ENCODE data around the gene PARD3B.

Gene PARD3B

DNA sequence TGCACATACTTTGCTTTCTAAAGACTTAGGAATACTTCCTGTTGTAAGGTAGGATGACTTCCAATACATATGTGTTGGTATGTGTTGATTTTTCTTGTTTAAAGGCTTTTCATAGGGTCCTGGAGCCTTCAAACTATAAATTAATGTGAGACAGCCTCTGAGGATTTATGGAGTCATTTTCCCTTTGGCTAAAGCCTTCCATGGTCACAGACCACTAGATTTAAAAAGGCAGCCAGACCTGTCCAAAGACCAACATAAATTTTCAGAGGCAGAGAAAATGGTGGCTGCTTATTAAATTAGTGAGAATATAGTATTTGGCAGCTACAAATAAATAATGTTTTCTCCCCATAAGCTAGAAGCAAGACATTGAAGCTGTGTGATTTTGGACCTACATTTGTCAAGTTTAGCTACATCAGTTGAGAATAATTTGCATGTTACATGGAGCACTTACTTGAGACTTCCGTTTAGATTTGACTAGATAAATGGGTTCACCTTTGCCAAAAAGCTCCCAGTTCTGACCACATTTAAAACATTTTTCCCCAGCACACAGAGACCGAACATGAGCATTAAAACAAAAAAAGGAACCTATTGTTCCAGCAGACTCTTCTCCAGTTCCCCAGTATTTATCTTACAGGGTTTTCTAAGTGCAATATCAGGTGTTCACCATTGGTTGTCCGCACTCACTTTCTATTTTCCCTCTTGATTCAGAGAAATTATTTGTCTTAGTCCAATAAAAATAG is 402.9 kb downstream of the PARD3B start:
- TF ChIP-seq EZH2phosphoT487 (IDR thresholded peaks at IDR 0.05; ENCODE audit: low read length) (no peak), CTCF (IDR thresholded peaks at IDR 0.05; ENCODE audit: low read length) (no peak), EZH2 (optimal IDR thresholded peaks at IDR 0.05; ENCODE audit: low read depth, low read length) (no peak)
- Histone ChIP-seq H3K9me3 (replicated peaks; ENCODE audit: insufficient read depth, low read length) (no peaks in the 10 kb centered on the region), H2AFZ (ENCODE audit: low read length) (no peak overlapping the region), H3K9ac (ENCODE audit: low read length) (no peak overlapping the region), H3K4me1 (ENCODE audit: low read length) (no peaks in the 10 kb centered on the region), H3F3A (ENCODE audit: insufficient read depth, low read length) (no peaks in the 10 kb centered on the region), H4K20me1 (ENCODE audit: insufficient read depth, low read length) (no peaks in the 10 kb centered on the region), H3K27me3 (replicated peaks; ENCODE audit: insufficient read depth, low read length) (no peaks in the 10 kb centered on the region), H3K36me3 (replicated peaks; ENCODE audit: insufficient read depth, low read length) (no peaks in the 10 kb centered on the region), H3K4me2 (ENCODE audit: low read depth, low read length) (no peak overlapping the region), H3K9me2 (replicated peaks; ENCODE audit: insufficient read depth, low read length) (no peaks in the 10 kb centered on the region), H3K27ac (ENCODE audit: low read length) (no peak overlapping the region), H3K4me3 (ENCODE audit: low read length) (no peak overlapping the region), H3K79me2 (ENCODE audit: low read length) (no peaks in the 10 kb centered on the region)
- no peak for DNase-seq

GRCh38 chr2:204948822-204949221 is 403.5 kb downstream of the PARD3B start:
- H3F3A ChIP-seq (ENCODE audit: insufficient read depth, low read length): no peaks in the 10 kb centered on the region
- no peaks in the 10 kb centered on the region for H3K36me3 ChIP-seq (replicated peaks; ENCODE audit: insufficient read depth, low read length)
- H3K4me1 ChIP-seq (ENCODE audit: low read length): no peaks in the 10 kb centered on the region
- H3K4me2 ChIP-seq (ENCODE audit: low read depth, low read length): no peak overlapping the region
- TF ChIP-seq CTCF (IDR thresholded peaks at IDR 0.05; ENCODE audit: low read length) (no peak), EZH2phosphoT487 (IDR thresholded peaks at IDR 0.05; ENCODE audit: low read length) (no peak), EZH2 (optimal IDR thresholded peaks at IDR 0.05; ENCODE audit: low read depth, low read length) (no peak)
- no peak overlapping the region for H3K27ac ChIP-seq (ENCODE audit: low read length)
- no peak overlapping the region for H2AFZ ChIP-seq (ENCODE audit: low read length)
- no peaks in the 10 kb centered on the region for H3K27me3 ChIP-seq (replicated peaks; ENCODE audit: insufficient read depth, low read length)
- H3K9ac ChIP-seq (ENCODE audit: low read length): no peak overlapping the region
- no peak overlapping the region for H3K4me3 ChIP-seq (ENCODE audit: low read length)
- no peaks in the 10 kb centered on the region for H3K9me2 ChIP-seq (replicated peaks; ENCODE audit: insufficient read depth, low read length)
- no peaks in the 10 kb centered on the region for H3K79me2 ChIP-seq (ENCODE audit: low read length)
- no peak for DNase-seq
- no peaks in the 10 kb centered on the region for H4K20me1 ChIP-seq (ENCODE audit: insufficient read depth, low read length)
- no peaks in the 10 kb centered on the region for H3K9me3 ChIP-seq (replicated peaks; ENCODE audit: insufficient read depth, low read length)

DNA sequence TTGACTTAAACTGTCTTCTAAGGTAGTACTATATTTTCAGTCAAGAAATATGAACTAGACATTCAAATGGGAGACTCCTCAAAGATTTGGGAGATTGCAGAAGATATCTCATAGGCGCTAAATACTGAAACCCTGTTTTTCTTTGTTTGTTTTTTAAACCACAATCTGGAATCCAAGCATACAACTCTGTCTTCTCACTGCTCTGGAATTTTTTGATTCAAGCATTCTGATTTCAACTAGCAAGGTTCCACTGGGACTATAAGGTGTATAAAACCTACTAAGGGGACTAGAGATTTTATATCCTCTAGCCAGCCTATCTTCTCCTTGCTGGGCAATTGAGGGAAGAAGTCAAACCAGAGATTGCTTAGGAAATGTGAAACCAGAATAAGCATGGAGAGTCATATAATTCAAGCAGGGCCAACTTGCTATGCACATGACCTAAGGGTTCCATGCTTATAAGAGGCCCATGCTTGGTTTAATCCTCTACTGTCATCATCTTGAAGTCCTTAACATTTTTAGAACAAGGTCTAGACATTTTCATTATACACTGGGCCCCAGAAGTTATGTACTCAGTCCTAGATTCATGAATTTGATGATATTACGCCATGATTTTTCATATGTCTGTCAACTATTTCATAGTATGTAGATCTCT is 405.5 kb downstream of the PARD3B start:
- Histone ChIP-seq H2AFZ (ENCODE audit: low read length) (no peak overlapping the region), H3K27me3 (replicated peaks; ENCODE audit: insufficient read depth, low read length) (no peaks in the 10 kb centered on the region), H3K9me3 (replicated peaks; ENCODE audit: insufficient read depth, low read length) (no peaks in the 10 kb centered on the region), H3K4me1 (ENCODE audit: low read length) (no peaks in the 10 kb centered on the region), H3K79me2 (ENCODE audit: low read length) (no peaks in the 10 kb centered on the region), H3K27ac (ENCODE audit: low read length) (no peak overlapping the region), H3F3A (ENCODE audit: insufficient read depth, low read length) (no peaks in the 10 kb centered on the region), H3K9me2 (replicated peaks; ENCODE audit: insufficient read depth, low read length) (no peaks in the 10 kb centered on the region), H3K36me3 (replicated peaks; ENCODE audit: insufficient read depth, low read length) (no peaks in the 10 kb centered on the region), H3K4me2 (ENCODE audit: low read depth, low read length) (no peak overlapping the region), H4K20me1 (ENCODE audit: insufficient read depth, low read length) (no peaks in the 10 kb centered on the region), H3K4me3 (ENCODE audit: low read length) (no peak overlapping the region), H3K9ac (ENCODE audit: low read length) (no peak overlapping the region)
- no peak for DNase-seq
- no peak for TF ChIP-seq CTCF (IDR thresholded peaks at IDR 0.05; ENCODE audit: low read length)
- no peak for TF ChIP-seq EZH2phosphoT487 (IDR thresholded peaks at IDR 0.05; ENCODE audit: low read length)

All from MM.1S (cell line).